Measurements from ENCODE around the gene RMP24.

DNA sequence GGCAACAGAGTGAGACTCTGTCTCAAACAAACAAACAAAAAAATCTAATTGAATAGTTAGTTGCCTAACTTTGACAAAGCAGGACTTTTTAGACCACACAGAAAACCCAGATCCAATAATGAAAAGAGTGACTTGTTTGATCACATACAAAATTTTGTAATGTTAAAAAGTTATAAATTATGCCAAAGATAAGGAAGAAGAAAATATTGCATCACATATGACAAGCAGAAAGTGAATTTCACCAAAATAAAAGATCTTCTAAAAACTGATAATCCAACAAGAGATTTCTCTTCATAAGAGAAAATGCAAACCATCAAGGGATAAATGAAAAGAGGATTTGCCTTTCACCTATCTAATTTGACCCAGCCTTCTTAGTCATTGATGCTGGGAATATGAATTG lies 2.8 kb upstream of the RMP24 start:
- TF ChIP-seq, protein P1, sequence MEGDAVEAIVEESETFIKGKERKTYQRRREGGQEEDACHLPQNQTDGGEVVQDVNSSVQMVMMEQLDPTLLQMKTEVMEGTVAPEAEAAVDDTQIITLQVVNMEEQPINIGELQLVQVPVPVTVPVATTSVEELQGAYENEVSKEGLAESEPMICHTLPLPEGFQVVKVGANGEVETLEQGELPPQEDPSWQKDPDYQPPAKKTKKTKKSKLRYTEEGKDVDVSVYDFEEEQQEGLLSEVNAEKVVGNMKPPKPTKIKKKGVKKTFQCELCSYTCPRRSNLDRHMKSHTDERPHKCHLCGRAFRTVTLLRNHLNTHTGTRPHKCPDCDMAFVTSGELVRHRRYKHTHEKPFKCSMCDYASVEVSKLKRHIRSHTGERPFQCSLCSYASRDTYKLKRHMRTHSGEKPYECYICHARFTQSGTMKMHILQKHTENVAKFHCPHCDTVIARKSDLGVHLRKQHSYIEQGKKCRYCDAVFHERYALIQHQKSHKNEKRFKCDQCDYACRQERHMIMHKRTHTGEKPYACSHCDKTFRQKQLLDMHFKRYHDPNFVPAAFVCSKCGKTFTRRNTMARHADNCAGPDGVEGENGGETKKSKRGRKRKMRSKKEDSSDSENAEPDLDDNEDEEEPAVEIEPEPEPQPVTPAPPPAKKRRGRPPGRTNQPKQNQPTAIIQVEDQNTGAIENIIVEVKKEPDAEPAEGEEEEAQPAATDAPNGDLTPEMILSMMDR (IDR thresholded peaks at IDR 0.05), result no peak
- TF ChIP-seq POLR2A (IDR thresholded peaks at IDR 0.05), result no peak
